ENCODE data around the gene RIMBP2.

The RIMBP2 gene

DNA sequence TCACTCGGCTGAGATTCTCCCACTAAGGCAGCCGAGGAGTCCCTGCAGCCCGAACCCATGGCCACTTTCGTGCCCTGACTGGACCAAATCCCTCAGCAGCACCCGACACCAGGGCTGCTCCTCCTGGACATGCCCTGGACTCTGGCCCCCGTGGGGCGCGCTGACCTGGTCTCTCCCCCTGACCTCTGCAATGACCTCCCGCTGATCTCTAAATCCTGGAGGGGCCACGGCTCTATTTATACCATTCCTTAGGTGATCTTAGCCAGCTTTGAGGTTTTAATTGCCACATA lies 230.0 kb downstream of the RIMBP2 start:
- H3K27me3 ChIP-seq (replicated peaks; ENCODE audit: insufficient read depth, low read length) = no peaks in the 10 kb centered on the region
- H3F3A ChIP-seq (ENCODE audit: insufficient read depth, low read length) = no peaks in the 10 kb centered on the region
- H3K4me3 ChIP-seq (ENCODE audit: low read length) = no peak overlapping the region
- TF ChIP-seq EZH2phosphoT487 (IDR thresholded peaks at IDR 0.05; ENCODE audit: low read length) (no peak), EZH2 (optimal IDR thresholded peaks at IDR 0.05; ENCODE audit: low read depth, low read length) (no peak)
- TF ChIP-seq, protein P1, sequence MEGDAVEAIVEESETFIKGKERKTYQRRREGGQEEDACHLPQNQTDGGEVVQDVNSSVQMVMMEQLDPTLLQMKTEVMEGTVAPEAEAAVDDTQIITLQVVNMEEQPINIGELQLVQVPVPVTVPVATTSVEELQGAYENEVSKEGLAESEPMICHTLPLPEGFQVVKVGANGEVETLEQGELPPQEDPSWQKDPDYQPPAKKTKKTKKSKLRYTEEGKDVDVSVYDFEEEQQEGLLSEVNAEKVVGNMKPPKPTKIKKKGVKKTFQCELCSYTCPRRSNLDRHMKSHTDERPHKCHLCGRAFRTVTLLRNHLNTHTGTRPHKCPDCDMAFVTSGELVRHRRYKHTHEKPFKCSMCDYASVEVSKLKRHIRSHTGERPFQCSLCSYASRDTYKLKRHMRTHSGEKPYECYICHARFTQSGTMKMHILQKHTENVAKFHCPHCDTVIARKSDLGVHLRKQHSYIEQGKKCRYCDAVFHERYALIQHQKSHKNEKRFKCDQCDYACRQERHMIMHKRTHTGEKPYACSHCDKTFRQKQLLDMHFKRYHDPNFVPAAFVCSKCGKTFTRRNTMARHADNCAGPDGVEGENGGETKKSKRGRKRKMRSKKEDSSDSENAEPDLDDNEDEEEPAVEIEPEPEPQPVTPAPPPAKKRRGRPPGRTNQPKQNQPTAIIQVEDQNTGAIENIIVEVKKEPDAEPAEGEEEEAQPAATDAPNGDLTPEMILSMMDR (IDR thresholded peaks at IDR 0.05; ENCODE audit: low read length) = no peak
- H3K4me2 ChIP-seq (ENCODE audit: low read depth, low read length) = no peak overlapping the region
- DNase-seq = no peak
- H2AFZ ChIP-seq (ENCODE audit: low read length) = no peak overlapping the region
- no peak overlapping the region for H3K27ac ChIP-seq (ENCODE audit: low read length)
- no peak overlapping the region for H3K9ac ChIP-seq (ENCODE audit: low read length)
- no peaks in the 10 kb centered on the region for H4K20me1 ChIP-seq (ENCODE audit: insufficient read depth, low read length)
- no peaks in the 10 kb centered on the region for H3K9me2 ChIP-seq (replicated peaks; ENCODE audit: insufficient read depth, low read length)
- no peaks in the 10 kb centered on the region for H3K9me3 ChIP-seq (replicated peaks; ENCODE audit: insufficient read depth, low read length)
- no peaks in the 10 kb centered on the region for H3K4me1 ChIP-seq (ENCODE audit: low read length)
- H3K79me2 ChIP-seq (ENCODE audit: low read length) = no peaks in the 10 kb centered on the region
- H3K36me3 ChIP-seq (replicated peaks; ENCODE audit: insufficient read depth, low read length) = no peaks in the 10 kb centered on the region

DNA sequence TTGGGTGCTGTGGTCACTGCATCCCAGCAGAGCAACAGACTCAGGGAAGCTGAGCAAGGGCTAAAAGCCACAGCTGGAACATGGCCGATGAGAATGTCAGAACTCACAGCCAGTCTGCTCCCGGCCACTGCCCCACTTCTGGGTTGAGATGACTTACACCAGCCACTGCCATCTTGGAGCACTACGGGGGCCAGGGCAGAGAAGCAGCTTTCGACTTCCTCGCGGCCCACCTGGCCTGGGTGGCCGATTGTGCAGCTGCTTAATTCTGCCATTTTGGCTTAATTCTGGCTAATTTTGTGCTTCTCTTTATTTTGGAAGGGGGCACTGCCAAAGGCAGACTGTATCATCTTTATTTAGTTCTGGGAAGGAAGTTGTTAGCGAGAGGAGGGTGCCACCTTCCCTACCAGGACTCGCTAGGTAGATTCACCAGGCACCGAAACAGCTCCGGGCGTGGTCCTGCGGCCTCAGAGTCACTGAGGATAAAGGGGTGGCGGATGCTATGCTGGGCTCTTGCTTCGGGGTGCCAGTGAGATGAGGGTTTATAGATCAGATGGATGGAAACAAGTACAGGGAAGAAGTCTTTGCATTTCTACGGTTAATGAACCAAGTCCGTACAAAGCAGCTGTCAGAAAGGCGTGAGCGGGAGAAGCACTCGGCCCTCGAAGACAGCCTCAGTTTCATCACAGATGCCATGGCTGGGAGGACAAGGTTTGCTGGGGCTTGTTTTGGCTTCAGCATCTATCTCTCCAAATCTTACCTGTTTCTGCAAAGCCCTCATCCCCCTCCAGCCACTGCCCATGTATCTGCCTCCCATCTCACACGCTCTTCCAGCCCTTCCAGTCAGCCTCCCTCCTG lies 230.6 kb downstream of the RIMBP2 start:
- H3K9me2 ChIP-seq (replicated peaks; ENCODE audit: insufficient read depth, low read length) = no peaks in the 10 kb centered on the region
- H3K4me3 ChIP-seq (ENCODE audit: low read length) = no peak overlapping the region
- no peaks in the 10 kb centered on the region for H4K20me1 ChIP-seq (ENCODE audit: insufficient read depth, low read length)
- H3K4me1 ChIP-seq (ENCODE audit: low read length) = no peaks in the 10 kb centered on the region
- H2AFZ ChIP-seq (ENCODE audit: low read length) = no peak overlapping the region
- no peak for DNase-seq
- TF ChIP-seq EZH2 (optimal IDR thresholded peaks at IDR 0.05; ENCODE audit: low read depth, low read length) = no peak
- TF ChIP-seq, protein P1 (IDR thresholded peaks at IDR 0.05; ENCODE audit: low read length) = no peak
- H3K27me3 ChIP-seq (replicated peaks; ENCODE audit: insufficient read depth, low read length) = no peaks in the 10 kb centered on the region
- H3K36me3 ChIP-seq (replicated peaks; ENCODE audit: insufficient read depth, low read length) = no peaks in the 10 kb centered on the region
- no peak overlapping the region for H3K9ac ChIP-seq (ENCODE audit: low read length)
- no peaks in the 10 kb centered on the region for H3F3A ChIP-seq (ENCODE audit: insufficient read depth, low read length)
- H3K79me2 ChIP-seq (ENCODE audit: low read length) = no peaks in the 10 kb centered on the region
- H3K4me2 ChIP-seq (ENCODE audit: low read depth, low read length) = no peak overlapping the region
- H3K27ac ChIP-seq (ENCODE audit: low read length) = no peak overlapping the region
- no peaks in the 10 kb centered on the region for H3K9me3 ChIP-seq (replicated peaks; ENCODE audit: insufficient read depth, low read length)

DNA sequence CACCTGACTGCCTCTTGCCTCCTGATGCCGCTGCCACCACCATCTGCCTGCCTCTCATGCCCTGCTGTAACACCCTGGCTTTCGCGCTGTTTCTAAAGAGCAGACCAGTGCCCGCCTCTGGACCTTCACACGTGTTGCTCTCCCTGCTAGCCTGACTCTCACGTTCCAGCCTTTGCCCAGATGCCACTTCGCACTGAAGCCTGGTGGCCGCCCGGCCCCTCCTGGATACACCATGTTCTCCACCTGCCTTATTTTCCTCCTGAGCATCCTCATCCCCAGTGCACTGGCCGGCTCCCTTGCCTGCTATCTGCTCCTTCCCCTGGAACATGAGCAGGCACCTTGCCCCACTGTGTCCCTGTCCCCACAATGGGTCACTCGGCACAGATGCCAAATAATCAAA lies 231.9 kb downstream of the RIMBP2 start:
- no peak overlapping the region for H2AFZ ChIP-seq (ENCODE audit: low read length)
- H3K4me2 ChIP-seq (ENCODE audit: low read depth, low read length) = no peak overlapping the region
- no peaks in the 10 kb centered on the region for H3F3A ChIP-seq (ENCODE audit: insufficient read depth, low read length)
- no peak for DNase-seq
- H3K4me3 ChIP-seq (ENCODE audit: low read length) = no peak overlapping the region
- H3K79me2 ChIP-seq (ENCODE audit: low read length) = no peaks in the 10 kb centered on the region
- TF ChIP-seq EZH2 (optimal IDR thresholded peaks at IDR 0.05; ENCODE audit: low read depth, low read length) = no peak
- TF ChIP-seq, protein P1 (IDR thresholded peaks at IDR 0.05; ENCODE audit: low read length) = no peak
- no peak for TF ChIP-seq EZH2phosphoT487 (IDR thresholded peaks at IDR 0.05; ENCODE audit: low read length)
- H3K27me3 ChIP-seq (replicated peaks; ENCODE audit: insufficient read depth, low read length) = no peaks in the 10 kb centered on the region
- H3K27ac ChIP-seq (ENCODE audit: low read length) = no peak overlapping the region
- no peaks in the 10 kb centered on the region for H3K36me3 ChIP-seq (replicated peaks; ENCODE audit: insufficient read depth, low read length)
- H3K4me1 ChIP-seq (ENCODE audit: low read length) = no peaks in the 10 kb centered on the region
- H4K20me1 ChIP-seq (ENCODE audit: insufficient read depth, low read length) = no peaks in the 10 kb centered on the region
- no peak overlapping the region for H3K9ac ChIP-seq (ENCODE audit: low read length)
- no peaks in the 10 kb centered on the region for H3K9me3 ChIP-seq (replicated peaks; ENCODE audit: insufficient read depth, low read length)
- H3K9me2 ChIP-seq (replicated peaks; ENCODE audit: insufficient read depth, low read length) = no peaks in the 10 kb centered on the region
